NOMO-1 treated with dmso at 0.1 percent for 144 hours (cell line): ENCODE data around the gene SKAP1.
A peak's percentile ranks its signal among the peaks of the same experiment; 100 is the strongest.

Experiments used
- DNase-seq: peaks from one replicate; lab custom pipeline; 2025; ENCODE audit not compliant: unreplicated experiment; lab: John Stamatoyannopoulos, UW

Gene SKAP1

DNA sequence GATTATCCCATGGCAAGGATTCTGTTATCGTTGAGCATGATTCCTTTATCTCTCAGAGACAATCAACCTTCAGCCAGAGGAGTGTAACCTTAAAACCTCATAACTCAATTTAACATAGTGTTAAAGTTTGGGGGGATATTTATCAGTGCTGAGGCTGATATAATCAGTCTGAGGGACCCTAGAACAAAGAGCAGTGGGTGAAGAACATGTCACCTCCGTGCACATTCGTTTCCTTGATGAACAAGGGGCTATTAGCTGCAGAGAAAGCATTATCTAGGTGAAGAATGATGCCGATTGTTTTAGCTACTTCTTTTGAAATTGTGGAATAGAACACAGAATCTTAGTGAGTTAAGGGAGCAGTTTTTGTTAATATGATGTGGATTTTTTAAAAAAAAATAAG is 99.1 kb downstream of the SKAP1 start:
- no peak for DNase-seq

DNA sequence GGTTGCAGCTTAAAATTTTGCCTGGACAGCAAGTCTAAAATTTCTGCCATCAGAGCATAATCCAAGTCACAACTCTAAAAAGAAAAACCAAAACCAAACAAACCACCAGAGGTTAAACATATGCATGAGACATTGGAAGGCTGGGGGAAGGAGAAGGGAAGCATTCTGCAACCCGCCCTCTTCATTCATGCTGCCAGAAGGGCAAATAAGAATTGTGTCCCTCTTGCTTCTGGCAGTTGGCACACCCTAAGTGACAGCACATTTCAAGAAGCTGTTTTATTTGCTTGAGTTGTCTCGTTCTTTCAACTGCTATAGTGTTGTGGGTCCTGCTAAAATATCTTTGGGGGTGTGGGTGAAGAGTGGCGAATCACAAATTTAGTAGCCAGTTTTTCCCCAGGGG is 99.6 kb downstream of the SKAP1 start:
- no peak for DNase-seq

DNA sequence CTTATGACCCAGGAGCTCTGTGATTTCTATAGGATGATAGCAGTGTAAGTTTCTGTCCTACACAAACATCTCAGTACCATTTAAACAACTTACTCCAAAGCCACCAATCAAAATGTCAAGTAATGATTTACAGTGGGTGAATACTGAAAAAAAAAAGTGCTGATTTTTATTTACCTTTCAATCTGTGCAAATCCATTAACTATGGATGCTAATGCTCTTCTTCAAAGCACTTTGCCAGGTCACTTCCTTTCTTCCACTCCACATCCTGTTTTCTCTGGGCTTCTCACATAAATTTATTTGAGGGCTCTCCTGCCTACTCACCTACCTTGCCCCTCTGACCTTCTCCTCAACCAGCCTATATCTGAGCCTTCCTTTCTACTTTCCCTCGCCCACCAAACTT is 101.6 kb downstream of the SKAP1 start:
- DNase-seq = no peak

DNA sequence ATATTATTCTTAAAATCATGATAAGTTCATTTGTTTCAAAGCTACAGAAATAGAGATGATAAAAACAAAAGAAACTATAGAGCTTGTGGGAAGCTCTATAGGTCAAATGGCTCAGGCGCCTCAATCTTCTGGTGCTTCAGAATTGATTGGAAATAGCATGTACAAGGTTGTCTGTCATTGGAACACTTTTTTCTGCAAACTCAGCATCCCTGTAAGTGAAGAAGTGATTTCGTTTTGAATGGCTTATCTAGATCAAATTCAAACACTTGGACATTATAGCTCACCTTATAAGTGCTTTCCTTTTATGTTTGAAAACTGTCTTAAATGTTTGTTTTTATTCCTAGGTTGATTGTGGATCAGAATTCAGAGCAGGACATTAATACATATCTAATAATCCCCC is 103.7 kb downstream of the SKAP1 start:
- no peak for DNase-seq

DNA sequence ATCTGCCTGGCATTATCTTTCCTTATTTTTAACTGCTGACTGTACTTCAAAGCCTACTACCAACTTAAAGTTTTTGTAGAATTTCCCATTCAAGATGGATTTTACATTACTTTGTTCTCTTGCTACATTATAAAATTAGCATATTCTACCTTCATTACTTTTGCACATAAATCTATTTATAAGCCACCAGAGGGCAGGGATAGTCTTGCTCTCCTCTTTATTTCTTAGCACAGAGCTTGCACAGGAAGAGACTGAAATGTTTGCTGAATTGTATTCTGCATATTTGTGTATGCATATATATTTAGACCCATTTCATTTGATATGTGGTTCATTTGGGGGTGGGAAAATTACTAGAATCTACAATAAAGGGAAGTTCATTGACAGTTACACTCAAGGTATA is 108.0 kb downstream of the SKAP1 start:
- DNase-seq = no peak

DNA sequence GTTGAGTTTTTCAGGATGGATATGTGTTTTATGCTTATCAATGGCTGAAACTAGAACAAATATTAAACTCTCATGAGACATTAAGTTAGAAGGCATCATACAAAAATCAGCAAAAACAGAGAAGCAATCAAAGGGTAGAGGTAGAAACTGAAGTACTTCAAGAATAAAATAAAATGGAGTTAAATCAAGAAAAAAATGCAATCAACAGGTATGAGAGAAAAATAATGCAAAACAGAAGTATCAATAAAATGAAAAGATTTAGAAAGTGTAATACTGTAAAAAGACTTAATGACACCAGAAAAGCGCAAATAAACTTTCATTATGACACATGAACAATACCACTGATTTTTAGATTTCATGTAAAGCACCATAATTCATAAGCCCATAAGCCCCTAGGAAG is 112.3 kb downstream of the SKAP1 start:
- no peak for DNase-seq

DNA sequence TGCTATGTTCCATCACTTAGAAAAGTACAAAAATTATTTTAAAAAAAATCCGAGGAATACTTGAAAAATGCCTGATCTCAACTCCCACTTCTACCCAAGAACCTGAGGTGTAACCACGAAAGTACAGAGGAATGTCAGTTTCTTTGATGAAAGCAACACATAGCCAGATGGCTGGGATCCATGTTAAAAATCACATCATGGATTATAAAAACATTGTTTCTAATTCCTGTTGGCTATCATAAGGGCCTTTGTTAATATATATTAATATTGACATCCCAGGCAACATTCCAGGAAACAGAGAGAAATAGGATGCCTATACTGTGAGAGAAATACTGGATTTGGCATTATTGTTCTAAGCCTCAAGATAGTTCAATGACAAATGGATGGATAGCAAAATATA is 115.3 kb downstream of the SKAP1 start:
- no peak for DNase-seq

DNA sequence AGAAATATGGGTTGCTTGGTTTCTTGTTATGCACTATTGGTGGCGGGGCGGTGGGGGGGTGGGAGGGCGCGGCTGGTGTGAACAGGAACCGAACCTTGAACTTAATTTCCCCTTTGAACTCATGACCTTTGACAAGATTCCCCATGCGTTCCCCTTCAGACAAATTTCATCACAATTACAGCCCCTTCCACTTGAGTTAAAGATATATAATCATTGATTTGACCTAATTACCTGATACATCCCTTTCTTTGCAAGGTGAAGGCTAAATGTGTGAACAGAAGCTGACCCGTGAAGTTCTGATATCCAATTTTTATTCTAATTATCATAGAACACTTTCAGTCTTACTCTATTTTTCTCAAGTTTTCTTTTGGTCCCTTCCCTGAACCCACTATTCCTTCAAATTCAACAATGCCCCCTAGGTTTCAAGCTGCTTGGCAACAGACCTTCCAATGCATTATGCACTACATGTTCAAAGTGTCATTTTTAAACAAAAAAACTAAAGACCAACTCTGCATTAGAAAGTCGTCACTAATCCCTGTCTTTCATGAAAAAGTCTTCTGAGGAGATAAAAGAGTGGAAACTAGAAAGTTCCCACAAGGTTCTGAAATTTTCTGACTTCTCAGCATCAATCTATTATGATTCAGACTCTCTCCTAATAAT is 116.8 kb downstream of the SKAP1 start:
- DNase-seq = no peak

DNA sequence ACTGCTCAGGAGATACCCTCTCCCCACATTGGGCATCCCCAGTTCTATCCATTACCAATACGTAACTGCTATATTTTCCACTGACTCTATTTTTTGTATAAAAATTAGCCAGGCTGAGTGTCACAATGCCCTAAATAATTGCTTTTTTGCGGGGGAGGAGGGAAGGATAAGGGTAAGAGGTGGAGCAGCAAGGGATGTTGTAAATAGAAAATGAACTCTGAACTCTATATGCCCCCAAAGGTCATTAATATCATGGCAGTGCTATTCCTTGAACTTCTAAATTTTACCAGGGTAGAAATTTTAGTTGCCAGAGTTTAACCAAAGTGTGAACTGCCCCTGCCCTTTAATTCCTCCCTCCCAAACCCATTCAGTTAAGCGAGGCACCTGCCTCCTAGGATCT is 118.7 kb downstream of the SKAP1 start:
- no peak for DNase-seq

DNA sequence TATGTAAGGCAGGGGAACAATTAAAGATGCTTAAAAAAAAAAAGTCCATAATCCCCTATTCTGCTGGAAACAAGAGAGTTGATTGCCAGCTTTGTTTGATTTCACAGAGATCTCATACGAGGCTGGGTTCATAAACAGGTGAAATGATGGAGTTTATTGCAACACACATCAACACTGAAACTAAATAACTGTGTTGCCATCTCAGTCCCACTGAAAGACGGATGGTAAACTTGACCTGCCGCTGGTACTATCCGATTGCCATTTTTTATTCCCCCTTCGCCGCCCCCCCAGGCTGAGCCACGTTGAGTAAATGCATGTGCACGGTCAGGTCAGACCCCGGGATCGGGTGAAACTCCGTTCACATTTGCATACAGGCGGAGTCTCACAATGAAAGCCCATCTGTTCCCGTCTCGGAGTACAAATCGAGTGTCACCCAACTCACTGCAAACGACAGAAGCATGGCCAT is 119.2 kb downstream of the SKAP1 start:
- no peak for DNase-seq

DNA sequence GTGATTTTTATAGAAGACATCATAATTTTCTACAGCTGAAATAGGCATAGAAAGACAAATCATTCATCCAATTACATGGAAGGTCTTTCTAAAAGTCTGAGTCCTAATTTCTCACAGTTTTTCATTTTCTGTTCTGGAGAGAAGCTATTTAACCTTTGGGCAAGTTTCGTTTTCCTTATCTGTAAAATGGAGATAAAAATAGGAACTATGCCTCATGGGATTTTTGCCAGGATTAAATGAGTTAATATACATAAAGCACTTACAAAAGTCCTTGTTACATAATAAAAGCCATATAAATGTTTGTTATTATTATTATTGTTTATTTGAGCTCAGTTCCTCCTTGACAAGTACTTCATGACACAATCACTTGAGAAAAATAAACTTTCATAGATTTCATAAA is 121.4 kb downstream of the SKAP1 start:
- no peak for DNase-seq

DNA sequence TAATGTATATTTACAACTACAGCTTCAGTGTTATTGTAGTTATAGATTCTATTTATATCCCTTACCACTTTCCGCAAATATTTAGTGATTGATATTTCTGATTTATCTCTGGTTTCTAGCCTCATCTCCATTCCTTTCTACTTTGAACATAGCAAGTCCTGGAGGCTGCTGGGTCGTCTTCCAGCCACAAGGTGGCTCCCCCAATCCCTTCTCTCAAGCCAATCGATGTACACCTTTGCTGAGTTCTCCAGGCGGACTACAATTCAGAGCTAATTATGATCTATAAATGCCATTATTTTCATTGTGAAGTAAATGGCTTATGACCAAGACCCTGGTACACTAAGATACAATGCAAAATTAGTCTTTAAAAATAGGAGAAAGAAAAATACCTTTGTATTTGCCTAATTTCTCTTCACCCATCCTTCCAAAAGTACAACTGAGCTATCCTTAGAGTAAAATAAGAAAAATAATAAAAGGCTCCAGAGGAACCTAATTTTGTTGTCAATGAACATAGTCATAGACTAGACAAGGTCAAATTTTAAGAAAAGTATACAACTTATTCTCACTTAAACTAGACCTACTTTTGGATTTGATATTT is 122.1 kb downstream of the SKAP1 start:
- no peak for DNase-seq

DNA sequence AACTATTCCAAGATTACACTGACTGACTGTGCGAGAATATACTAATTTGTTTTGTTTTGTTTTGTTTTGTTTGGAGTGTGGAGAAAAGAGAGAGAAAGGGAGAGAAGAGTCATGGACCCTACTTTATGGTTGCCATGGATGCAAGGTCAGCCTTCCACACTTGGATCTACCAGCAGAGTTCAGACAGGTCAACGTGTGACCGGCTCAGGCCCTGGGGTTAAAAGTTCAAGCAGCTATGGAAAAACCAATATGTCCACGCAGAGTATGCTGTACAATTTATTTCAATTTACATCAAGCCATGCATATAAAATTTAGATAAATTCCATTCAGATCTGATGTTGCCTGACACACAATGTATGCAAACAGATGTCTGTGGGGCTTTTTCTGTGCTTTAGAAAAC is 122.8 kb downstream of the SKAP1 start:
- DNase-seq = no peak

DNA sequence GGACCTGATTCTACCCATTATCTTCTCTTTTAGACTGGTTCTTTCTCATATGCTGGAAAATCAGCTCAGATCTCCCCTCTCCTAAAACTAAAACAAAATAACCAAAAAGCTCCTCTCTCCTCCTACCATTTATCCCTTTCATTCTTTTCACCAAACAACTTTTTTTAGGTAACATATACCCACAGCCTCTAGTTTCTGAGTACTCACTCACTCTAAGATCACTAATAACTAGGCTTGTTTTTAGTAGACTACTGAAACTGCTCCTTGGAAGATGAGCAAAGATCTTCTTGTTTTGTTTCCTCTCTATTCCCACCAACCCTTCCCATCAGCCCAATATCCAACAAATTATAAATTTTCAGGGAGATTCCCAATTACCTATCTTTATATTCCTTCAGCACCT is 129.0 kb downstream of the SKAP1 start:
- no peak for DNase-seq

DNA sequence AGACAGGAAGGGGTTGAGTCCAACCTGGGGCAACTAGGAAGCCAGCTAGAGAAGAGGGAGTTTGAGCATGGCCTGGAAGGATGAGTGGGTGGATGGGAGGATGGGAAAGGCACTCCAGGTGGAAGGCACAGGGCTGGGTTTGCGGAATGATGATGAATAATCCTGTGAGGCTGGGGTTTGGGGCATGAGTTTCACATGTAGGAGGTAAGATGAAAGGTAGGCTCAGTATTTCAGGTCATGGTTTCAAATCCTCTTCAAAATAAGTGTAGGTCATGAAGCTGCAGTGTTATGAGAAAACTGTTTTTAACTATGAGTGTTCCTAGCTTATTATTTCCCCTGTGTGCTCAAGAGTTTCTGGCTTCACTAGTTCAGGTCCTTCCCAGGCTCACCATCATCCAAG is 130.3 kb downstream of the SKAP1 start:
- no peak for DNase-seq

DNA sequence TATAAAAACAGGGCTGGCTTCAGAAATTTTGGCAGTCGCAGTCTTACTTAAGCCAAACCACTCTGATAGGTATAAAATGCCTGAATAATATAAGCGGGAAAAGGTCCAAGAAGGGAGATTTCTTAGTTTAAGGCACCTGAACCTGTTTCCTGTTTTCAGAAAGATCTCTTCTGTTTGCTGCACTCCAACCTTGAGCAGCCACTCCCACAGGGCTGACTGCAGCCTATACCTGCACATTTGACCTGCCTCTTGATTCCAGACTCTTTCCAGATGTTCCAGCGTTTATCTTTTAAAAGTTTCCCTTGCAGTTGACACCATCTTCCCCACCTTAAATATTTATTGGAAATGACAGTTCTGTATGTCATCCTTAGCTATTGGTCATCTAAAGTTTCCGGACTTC is 132.2 kb downstream of the SKAP1 start:
- no peak for DNase-seq

DNA sequence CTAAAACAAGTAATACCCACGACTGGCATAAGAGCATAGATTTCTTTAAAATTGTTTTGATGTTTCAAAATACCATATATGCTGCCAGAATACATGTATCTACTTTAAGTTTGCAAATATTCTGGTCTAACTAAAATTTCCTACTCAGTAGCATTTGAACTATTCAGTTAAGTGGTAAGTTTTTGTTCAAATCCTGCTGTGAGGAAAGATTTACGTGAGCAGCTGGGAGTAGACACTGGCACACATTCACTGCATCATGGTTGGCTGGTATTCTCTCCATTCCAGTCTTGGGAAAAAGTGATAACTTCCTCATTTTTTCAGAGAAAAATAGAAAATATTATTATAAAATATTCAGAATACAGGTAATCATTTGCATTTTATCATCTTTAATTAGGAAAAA is 133.6 kb downstream of the SKAP1 start:
- no peak for DNase-seq

DNA sequence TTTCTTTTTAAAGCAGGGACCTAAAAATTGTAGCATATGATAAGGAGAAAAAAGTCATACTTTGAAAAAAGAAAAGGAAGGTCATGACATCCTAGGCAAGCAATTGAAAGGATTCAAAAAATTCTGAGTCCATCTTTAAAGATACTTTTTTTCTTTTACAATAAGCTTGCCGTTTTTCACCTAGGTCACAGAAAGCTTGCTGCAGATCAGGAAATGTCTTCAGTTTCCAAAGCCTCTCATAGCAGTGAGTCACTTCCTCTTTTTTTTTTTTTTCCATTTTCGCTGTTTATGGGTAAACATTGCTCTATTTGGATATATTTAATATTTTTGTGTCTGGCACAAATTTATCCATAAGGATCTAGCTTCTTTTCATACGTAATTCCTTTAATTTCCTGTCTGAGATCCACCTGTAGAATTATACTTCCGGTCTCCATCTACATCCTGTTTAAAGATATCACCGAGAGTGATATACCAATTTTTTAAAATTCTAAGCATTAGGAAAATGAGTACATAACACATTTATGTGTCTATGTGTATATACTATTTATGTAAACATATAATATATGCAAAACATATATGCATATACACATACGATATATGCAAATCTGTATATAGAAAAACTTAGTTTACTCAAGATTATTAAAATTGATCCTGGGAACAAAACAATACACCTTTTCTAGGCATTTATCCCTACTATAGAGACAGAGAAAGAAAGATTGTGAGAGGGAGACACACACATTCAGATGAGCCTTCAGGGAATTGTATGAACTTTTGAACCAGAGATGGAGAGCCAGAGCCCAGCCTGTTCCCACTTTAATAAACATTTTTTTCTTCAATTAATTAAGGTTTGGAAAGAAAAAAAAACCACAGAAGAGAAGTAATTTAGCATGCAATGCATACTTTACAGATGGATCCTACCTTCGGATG is 134.4 kb downstream of the SKAP1 start:
- peak; percentile 38 for DNase-seq

DNA sequence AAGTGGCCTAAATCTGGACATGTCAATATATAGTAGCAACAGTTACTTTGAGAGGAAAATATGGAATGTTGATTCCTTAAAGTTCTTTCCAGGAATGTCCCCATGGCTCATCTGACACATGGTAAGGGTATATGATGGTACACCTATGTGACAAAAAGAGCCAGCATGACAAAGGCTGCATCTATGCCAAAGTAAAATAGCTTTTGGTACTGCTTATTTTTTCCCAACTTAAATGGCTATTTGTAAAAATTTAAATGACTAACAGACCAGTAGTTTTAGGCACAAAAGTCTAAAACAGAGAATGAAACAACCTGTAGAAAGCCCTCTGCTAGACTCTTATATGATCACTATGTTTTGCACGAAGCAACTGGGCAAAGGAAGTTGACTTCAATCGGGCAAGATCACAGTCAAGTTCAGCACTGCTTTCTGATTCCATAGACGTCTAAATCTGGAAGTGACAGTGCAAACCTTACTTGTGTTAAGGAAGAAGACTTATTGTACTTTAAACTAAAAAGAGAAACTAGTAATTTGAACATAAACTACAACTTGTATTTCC is 135.1 kb downstream of the SKAP1 start:
- DNase-seq = no peak

DNA sequence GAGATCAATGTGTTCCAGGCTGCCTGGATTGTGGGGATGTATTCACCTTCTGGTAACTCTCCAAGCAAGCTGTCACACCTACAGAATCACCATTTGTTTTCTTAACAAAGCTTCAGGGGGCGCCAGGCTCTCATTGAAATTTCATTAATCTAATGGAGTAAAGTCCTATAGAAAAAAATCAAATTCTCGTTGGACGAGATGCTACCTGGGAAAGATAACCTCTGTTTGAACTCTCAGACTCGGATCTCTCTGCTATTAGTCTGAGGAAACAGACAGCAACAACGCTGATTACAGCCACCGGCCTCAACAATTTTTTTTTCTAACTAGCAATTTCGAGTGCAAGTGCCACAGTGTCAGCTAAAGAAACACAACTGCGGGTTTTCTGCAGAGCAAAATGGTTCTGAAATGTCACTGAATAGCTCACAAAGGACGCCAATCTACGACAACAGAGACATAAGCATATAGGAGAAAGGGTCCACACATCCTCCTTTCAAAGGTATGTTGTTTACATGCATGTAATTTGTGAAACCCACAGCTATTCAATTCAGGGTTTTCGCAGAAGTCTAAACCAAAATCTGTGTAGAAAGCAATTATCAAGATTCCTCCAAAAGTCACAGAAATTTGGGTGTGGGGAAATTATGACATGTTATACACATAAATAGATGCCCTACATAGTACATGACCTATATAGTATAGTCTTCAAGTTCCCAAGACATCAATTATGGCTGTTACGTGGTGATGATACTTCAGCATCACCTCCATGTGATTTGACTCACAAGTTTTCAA is 135.8 kb downstream of the SKAP1 start:
- DNase-seq = no peak
